ENCODE measurements around the gene DIAPH1.

Gene DIAPH1

DNA sequence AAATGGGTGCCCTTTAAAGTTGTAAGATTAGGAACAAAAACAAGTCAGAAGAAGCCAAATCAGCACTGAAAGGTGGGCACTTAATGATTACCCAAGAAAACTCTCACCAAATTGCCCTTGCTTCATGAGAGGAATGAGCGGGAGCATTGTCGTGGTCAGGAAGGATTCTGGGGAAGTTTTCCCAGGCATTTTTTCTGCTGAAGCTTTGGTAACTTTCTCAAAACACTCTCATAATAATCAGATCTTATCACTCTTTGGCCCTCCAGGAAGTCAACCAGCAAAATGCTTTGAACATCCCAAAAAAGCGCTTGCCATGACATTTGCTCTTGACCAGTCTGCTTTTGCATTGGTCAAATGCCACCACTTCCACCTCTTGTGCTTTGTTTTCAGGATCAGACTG lies 153.4 kb downstream of the DIAPH1 start:
- H3K4me3 ChIP-seq (ENCODE audit: low read depth, low read length) = no peak overlapping the region
- TF ChIP-seq, protein P1, sequence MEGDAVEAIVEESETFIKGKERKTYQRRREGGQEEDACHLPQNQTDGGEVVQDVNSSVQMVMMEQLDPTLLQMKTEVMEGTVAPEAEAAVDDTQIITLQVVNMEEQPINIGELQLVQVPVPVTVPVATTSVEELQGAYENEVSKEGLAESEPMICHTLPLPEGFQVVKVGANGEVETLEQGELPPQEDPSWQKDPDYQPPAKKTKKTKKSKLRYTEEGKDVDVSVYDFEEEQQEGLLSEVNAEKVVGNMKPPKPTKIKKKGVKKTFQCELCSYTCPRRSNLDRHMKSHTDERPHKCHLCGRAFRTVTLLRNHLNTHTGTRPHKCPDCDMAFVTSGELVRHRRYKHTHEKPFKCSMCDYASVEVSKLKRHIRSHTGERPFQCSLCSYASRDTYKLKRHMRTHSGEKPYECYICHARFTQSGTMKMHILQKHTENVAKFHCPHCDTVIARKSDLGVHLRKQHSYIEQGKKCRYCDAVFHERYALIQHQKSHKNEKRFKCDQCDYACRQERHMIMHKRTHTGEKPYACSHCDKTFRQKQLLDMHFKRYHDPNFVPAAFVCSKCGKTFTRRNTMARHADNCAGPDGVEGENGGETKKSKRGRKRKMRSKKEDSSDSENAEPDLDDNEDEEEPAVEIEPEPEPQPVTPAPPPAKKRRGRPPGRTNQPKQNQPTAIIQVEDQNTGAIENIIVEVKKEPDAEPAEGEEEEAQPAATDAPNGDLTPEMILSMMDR (IDR thresholded peaks at IDR 0.05; ENCODE audit: low read depth, low read length) = no peak
